ENCODE results near the gene TMIGD1.

The TMIGD1 gene

DNA sequence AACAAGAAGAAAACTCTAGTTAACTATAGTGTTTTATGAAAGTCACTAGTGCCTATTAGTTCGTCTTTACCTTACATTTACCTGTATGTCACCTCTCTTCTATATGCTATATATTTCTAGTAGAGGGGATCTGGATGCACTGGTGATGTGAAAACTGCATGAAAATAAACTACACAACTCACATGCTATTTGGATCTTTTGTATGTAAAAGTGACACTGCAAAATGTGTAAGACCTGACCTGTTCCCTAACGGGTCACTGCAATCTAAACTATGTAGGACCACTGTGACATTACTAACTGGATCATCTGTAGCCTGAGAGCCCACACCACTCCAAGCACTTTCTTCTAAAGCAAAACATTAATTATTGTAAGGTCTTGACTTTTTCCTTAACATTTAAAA is 43.8 kb downstream of the TMIGD1 start:
- Histone ChIP-seq H3K4me3 (ENCODE audit: extremely low read depth, insufficient read depth, low read length, poor library complexity, severe bottlenecking) (peak overlapping the region; percentile 92), H3K27ac (ENCODE audit: low read depth, low read length, severe bottlenecking) (no peak overlapping the region), H3K4me1 (ENCODE audit: control insufficient read depth, insufficient read depth, low read length, poor library complexity, severe bottlenecking) (peaks cover 8% of the 10 kb centered on the region), H3K36me3 (ENCODE audit: control insufficient read depth, insufficient read depth, low read length) (peaks cover 44% of the 10 kb centered on the region), H3K9me3 (ENCODE audit: control insufficient read depth, low read length) (no peaks in the 10 kb centered on the region)
- WGBS, 2 experiments (ENCODE audit: insufficient coverage in 2 of 2), result no CpG with 5 or more reads among the region's 2 CpGs

DNA sequence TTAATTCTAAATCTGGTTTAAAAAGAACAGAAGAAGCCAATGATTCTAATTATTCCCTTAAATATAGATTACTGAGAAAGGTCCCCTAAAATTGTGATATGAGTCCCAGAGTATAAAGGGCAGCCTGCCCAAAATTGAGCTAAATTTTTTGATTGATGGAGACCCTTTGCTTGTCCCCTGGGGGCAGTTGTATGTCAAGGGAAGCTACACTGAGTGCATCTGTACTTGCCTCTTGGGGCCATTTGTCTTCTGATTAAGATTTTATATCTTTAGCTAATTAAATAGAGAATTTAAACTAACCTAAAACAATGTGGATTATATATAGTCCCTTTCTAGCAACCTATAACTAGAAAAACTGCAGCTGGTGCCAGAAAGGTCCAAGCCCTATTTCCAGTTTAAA is 54.7 kb downstream of the TMIGD1 start:
- Histone ChIP-seq H3K9me3 (ENCODE audit: control insufficient read depth, low read length) (no peaks in the 10 kb centered on the region), H3K4me1 (ENCODE audit: control insufficient read depth, insufficient read depth, low read length, poor library complexity, severe bottlenecking) (no peaks in the 10 kb centered on the region), H3K27ac (ENCODE audit: low read depth, low read length, severe bottlenecking) (no peak overlapping the region), H3K36me3 (ENCODE audit: control insufficient read depth, insufficient read depth, low read length) (peaks cover 82% of the 10 kb centered on the region), H3K4me3 (ENCODE audit: extremely low read depth, insufficient read depth, low read length, poor library complexity, severe bottlenecking) (no peak overlapping the region)

DNA sequence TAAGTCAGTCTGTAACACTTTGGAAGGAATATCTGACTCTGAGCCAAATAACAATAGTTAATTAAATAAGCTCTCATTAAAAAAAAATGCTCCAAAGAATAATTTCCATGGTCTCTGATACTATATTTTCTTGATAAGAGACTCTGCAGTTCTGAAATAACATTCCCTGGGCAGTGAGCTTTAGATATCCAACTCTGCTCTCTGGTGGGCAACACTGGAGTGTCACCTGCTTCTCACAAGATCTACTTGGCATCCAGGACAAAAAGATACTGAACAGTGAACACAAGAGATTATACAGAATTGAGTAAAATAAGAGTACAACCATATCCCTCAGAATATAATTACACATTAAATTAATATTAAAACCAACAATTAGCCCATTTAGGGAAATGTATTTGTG is 55.8 kb downstream of the TMIGD1 start:
- H3K9me3 ChIP-seq (ENCODE audit: control insufficient read depth, low read length), result no peaks in the 10 kb centered on the region
- H3K36me3 ChIP-seq (ENCODE audit: control insufficient read depth, insufficient read depth, low read length), result peaks cover 84% of the 10 kb centered on the region

GRCh38 chr17:30275911-30276310 is 57.9 kb downstream of the TMIGD1 start:
- 100% methylated on average over 1 of the region's 2 CpGs; no CpG with 5 or more reads in 1 of the 2 experiments for WGBS, 2 experiments (ENCODE audit: insufficient coverage in 2 of 2)
- Histone ChIP-seq H3K9me3 (ENCODE audit: control insufficient read depth, low read length) (no peaks in the 10 kb centered on the region), H3K27ac (ENCODE audit: low read depth, low read length, severe bottlenecking) (no peak overlapping the region), H3K36me3 (ENCODE audit: control insufficient read depth, insufficient read depth, low read length) (peaks cover 81% of the 10 kb centered on the region), H3K4me3 (ENCODE audit: extremely low read depth, insufficient read depth, low read length, poor library complexity, severe bottlenecking) (no peak overlapping the region), H3K4me1 (ENCODE audit: control insufficient read depth, insufficient read depth, low read length, poor library complexity, severe bottlenecking) (no peaks in the 10 kb centered on the region)

More for the DNA sequence above, 55.8 kb downstream of the TMIGD1 start:
- Histone ChIP-seq H3K4me1 (ENCODE audit: control insufficient read depth, insufficient read depth, low read length, poor library complexity, severe bottlenecking) (no peaks in the 10 kb centered on the region), H3K4me3 (ENCODE audit: extremely low read depth, insufficient read depth, low read length, poor library complexity, severe bottlenecking) (no peak overlapping the region), H3K27ac (ENCODE audit: low read depth, low read length, severe bottlenecking) (no peak overlapping the region)

- 100% methylated on average over 2 of the region's 3 CpGs; no CpG with 5 or more reads in 1 of the 2 experiments for WGBS, 2 experiments (ENCODE audit: insufficient coverage in 2 of 2)
- Histone ChIP-seq H3K36me3 (ENCODE audit: control insufficient read depth, insufficient read depth, low read length) (peaks cover 87% of the 10 kb centered on the region), H3K4me1 (ENCODE audit: control insufficient read depth, insufficient read depth, low read length, poor library complexity, severe bottlenecking) (no peaks in the 10 kb centered on the region)
These were observed 59.0 kb downstream of the TMIGD1 start for GRCh38 chr17:30274887-30275286.

DNA sequence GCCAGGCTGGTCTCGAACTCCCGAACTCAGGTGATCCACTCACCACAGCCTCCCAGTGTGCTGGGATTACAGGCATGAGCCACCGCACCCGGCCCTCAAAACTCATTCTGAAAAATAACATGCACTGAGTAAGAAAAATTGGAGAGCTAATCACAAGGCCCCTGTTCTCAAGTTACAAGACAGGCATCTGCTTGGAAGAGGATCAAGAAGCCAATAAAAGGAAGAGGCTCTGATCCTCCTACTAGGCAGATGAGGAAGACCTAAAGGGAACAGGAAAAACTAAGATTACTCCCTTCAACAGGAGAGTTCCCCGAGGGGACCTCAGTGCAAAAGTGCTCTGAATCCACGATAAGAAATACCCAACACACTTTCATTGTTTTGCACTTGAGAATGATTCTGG is 60.5 kb downstream of the TMIGD1 start:
- H3K36me3 ChIP-seq (ENCODE audit: control insufficient read depth, insufficient read depth, low read length), result peaks cover 87% of the 10 kb centered on the region

More at GRCh38 chr17:30274887-30275286, 59.0 kb downstream of the TMIGD1 start:
- Histone ChIP-seq H3K4me3 (ENCODE audit: extremely low read depth, insufficient read depth, low read length, poor library complexity, severe bottlenecking) (no peak overlapping the region), H3K27ac (ENCODE audit: low read depth, low read length, severe bottlenecking) (no peak overlapping the region), H3K9me3 (ENCODE audit: control insufficient read depth, low read length) (no peaks in the 10 kb centered on the region)

GRCh38 chr17:30271102-30271501 is 62.8 kb downstream of the TMIGD1 start:
- Histone ChIP-seq H3K36me3 (ENCODE audit: control insufficient read depth, insufficient read depth, low read length) (peaks cover 89% of the 10 kb centered on the region), H3K4me1 (ENCODE audit: control insufficient read depth, insufficient read depth, low read length, poor library complexity, severe bottlenecking) (no peaks in the 10 kb centered on the region), H3K27ac (ENCODE audit: low read depth, low read length, severe bottlenecking) (no peak overlapping the region), H3K9me3 (ENCODE audit: control insufficient read depth, low read length) (no peaks in the 10 kb centered on the region), H3K4me3 (ENCODE audit: extremely low read depth, insufficient read depth, low read length, poor library complexity, severe bottlenecking) (no peak overlapping the region)
- 90 to 95% methylated on average over 2 to 4 of the region's 6 CpGs for WGBS, 2 experiments (ENCODE audit: insufficient coverage in 2 of 2)

More for the DNA sequence above, 60.5 kb downstream of the TMIGD1 start:
- Histone ChIP-seq H3K4me1 (ENCODE audit: control insufficient read depth, insufficient read depth, low read length, poor library complexity, severe bottlenecking) (no peaks in the 10 kb centered on the region), H3K4me3 (ENCODE audit: extremely low read depth, insufficient read depth, low read length, poor library complexity, severe bottlenecking) (no peak overlapping the region), H3K9me3 (ENCODE audit: control insufficient read depth, low read length) (no peaks in the 10 kb centered on the region), H3K27ac (ENCODE audit: low read depth, low read length, severe bottlenecking) (no peak overlapping the region)
- WGBS, 2 experiments (ENCODE audit: insufficient coverage in 2 of 2), result 85 to 100% methylated on average over 2 to 4 of the region's 6 CpGs

DNA sequence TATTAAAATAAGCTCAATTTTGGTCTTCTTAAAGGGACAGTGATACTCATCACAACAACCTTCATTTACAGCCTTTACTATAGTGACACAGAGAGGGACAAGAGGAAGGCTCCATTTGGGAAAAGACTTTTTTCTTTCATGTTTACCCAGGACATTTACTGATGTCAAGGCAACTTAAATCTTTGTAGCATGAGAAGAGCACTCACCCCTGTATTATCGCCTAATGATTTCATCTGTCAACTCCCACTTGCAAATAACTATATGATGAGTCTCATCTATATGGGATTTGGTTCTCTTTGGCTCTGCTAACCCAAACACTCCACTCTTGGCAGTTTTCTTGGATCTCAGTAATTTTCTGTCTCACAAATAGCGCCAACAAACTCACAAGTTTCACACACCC is 66.2 kb downstream of the TMIGD1 start:
- H3K4me1 ChIP-seq (ENCODE audit: control insufficient read depth, insufficient read depth, low read length, poor library complexity, severe bottlenecking), result peaks cover 6% of the 10 kb centered on the region
- no peaks in the 10 kb centered on the region for H3K9me3 ChIP-seq (ENCODE audit: control insufficient read depth, low read length)
- no peak overlapping the region for H3K27ac ChIP-seq (ENCODE audit: low read depth, low read length, severe bottlenecking)
- H3K4me3 ChIP-seq (ENCODE audit: extremely low read depth, insufficient read depth, low read length, poor library complexity, severe bottlenecking), result no peak overlapping the region
- H3K36me3 ChIP-seq (ENCODE audit: control insufficient read depth, insufficient read depth, low read length), result peaks cover 79% of the 10 kb centered on the region
- 100% methylated on average over 1 of the region's 2 CpGs for WGBS, 2 experiments (ENCODE audit: insufficient coverage in 2 of 2)

Measured in mesodermal cell (in vitro differentiated cells).